Peyer's patch (tissue), 4 donors: ENCODE results near the gene AGMO. TPM values are rescaled to one million over a fixed set of nuclear protein-coding genes. Genes with fewer than 3 reads are reported as not detected.

Source experiments
- DNase-seq, 3 donors: peaks; one replicate each; pipeline ENCODE4 v3.0.0-alpha.2; 2017 to 2019
- H3K27ac ChIP-seq, 4 donors: fragments of 200-600 bp; sonication (generic); one replicate each; pipeline ENCODE4 v1.5.1; 2016 to 2019
- H3K27me3 ChIP-seq, 2 donors: fragments of 200-600 bp; sonication (generic); one replicate each; pipeline ENCODE4 v1.5.1; 2019
- H3K36me3 ChIP-seq, 3 donors: fragments of 200-600 bp; sonication (generic); one replicate each; pipeline ENCODE4 v1.5.1; 2016 to 2019
- H3K4me1 ChIP-seq, 4 donors: fragments of 200-600 bp; sonication (generic); one replicate each; pipeline ENCODE4 v1.5.1; 2016 to 2019
- H3K4me3 ChIP-seq, 4 donors: fragments of 200-600 bp; sonication (generic); 1 replicate in 3 of 4; 2 replicates in 1 of 4; pipeline ENCODE4 v1.5.1; 2016 to 2019; ENCODE audit warnings: mild to moderate bottlenecking in 1 of 4
- H3K9me3 ChIP-seq, 4 donors: fragments of 200-600 bp; sonication (generic); one replicate each; pipeline ENCODE4 v1.5.1; 2016 to 2019; ENCODE audit warnings: mild to moderate bottlenecking in 1 of 4
- POLR2A ChIP-seq, 2 donors: fragments of 450-650 bp; IDR thresholded peaks; one replicate each; pipeline ENCODE4 v1.5.1; 2017; ENCODE audit warnings: antibody characterized with exemption in 2 of 2, mild to moderate bottlenecking in 2 of 2, moderate library complexity in 2 of 2
- total RNA-seq, 4 donors: library from RNA; depleted of rRNA; stranded (reverse); fragments of >200 nt; gene quantifications; one replicate each; pipeline ENCODE4 v1.1.0, GENCODE V29; 2016
- TF ChIP-seq, protein P1 (sequence below), 6 experiments: fragments of 450-650 bp in 4 of 6; fragments of 200-600 bp in 2 of 6; sonication (generic) in 1 of 6; IDR thresholded peaks; one replicate each; pipeline ENCODE4 v1.5.1; 2017 to 2019; ENCODE audit warnings: antibody characterized with exemption in 6 of 6, mild to moderate bottlenecking in 3 of 6, moderate library complexity in 1 of 6

The AGMO gene
- total RNA-seq, 4 donors from 2014 or later: 0.83 to 25.7 (median 15.8) TPM

DNA sequence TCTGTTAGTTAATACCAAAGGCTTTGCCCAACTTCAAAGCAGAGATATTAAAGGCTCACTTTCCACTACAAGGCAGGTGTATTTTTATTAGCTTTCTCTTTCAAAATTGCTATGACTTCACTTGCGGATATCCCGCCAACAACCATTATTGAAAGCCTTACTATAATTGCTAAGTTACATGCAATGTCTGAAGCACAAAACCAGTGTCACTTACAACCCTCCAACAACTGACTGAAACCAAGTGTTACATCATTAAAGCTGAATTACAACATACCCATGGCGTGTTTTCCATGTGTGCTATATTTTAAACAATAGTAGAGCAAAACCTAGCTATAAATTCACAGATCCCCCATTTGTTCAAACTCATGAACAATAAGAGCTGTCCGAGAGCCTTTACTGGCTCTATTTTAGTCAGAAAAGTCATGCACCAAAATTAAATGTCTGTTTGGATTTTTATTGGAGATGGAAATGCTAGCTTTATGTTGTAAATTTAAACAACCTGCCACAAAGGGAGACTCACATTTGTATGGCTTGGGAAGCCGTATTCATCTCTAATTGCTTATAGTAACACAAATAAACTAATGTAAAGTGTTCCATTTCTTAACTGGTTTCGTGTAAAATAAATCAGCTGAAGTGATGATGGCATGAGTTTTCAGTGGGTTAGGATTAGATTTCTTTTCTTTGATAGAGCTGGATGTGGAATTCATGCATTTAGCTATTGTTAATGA, 227.1 kb downstream of the AGMO start:
- no peaks in the 10 kb centered on the region for H3K27me3 ChIP-seq
- no peak for TF ChIP-seq POLR2A (IDR thresholded peaks at IDR 0.05)
- TF ChIP-seq, protein P1, sequence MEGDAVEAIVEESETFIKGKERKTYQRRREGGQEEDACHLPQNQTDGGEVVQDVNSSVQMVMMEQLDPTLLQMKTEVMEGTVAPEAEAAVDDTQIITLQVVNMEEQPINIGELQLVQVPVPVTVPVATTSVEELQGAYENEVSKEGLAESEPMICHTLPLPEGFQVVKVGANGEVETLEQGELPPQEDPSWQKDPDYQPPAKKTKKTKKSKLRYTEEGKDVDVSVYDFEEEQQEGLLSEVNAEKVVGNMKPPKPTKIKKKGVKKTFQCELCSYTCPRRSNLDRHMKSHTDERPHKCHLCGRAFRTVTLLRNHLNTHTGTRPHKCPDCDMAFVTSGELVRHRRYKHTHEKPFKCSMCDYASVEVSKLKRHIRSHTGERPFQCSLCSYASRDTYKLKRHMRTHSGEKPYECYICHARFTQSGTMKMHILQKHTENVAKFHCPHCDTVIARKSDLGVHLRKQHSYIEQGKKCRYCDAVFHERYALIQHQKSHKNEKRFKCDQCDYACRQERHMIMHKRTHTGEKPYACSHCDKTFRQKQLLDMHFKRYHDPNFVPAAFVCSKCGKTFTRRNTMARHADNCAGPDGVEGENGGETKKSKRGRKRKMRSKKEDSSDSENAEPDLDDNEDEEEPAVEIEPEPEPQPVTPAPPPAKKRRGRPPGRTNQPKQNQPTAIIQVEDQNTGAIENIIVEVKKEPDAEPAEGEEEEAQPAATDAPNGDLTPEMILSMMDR (IDR thresholded peaks at IDR 0.05): no peak
- H3K36me3 ChIP-seq: no peaks in the 10 kb centered on the region
- no peak for DNase-seq
- H3K27ac ChIP-seq: no peak overlapping the region
- H3K4me3 ChIP-seq: no peak overlapping the region
- H3K4me1 ChIP-seq: no peaks in the 10 kb centered on the region
- H3K9me3 ChIP-seq: no peaks in the 10 kb centered on the region

DNA sequence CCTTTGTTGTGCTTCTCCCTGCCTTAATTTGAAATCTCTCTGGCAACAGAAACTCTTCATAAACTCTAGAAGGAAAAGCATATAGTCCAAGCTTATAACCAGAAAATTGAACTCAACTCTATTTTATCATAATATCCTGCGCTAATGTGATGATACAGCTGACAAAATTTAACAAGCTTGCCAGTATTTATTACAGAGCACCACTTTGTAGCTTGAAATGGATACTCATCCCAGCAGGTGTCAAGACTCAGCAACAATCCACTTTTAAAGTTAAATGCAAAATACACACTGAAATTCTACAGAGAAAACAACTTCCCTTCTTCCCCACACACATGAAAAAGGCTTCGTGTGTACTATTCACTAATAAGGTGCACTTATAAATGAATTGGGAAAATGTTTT, 228.9 kb downstream of the AGMO start:
- TF ChIP-seq POLR2A (IDR thresholded peaks at IDR 0.05): no peak
- TF ChIP-seq, protein P1 (IDR thresholded peaks at IDR 0.05): no peak
- Histone ChIP-seq H3K27ac (no peak overlapping the region), H3K4me1 (no peaks in the 10 kb centered on the region), H3K9me3 (no peaks in the 10 kb centered on the region), H3K27me3 (no peaks in the 10 kb centered on the region), H3K36me3 (no peaks in the 10 kb centered on the region), H3K4me3 (no peak overlapping the region)
- DNase-seq: no peak

DNA sequence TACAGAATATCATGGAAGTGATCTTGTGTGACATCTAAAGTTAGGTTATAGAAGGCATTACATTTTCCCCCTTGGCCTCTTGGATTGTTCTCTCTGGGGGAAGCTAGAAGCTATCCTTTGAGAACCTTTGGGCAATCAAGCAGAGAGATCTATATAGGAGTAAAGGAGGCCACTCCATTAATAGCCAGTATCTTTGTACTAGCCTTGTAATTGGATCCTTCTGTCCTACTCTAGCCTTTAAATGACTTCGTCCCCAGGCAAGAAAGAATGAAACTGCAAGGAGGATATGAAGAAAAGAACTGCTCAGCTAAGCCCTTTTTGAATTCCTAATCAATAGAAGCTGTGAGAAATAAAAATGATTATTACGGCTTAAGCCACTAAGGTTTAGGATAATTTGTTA, 230.9 kb downstream of the AGMO start:
- TF ChIP-seq, protein P1 (IDR thresholded peaks at IDR 0.05): no peak
- no peak for TF ChIP-seq POLR2A (IDR thresholded peaks at IDR 0.05)

DNA sequence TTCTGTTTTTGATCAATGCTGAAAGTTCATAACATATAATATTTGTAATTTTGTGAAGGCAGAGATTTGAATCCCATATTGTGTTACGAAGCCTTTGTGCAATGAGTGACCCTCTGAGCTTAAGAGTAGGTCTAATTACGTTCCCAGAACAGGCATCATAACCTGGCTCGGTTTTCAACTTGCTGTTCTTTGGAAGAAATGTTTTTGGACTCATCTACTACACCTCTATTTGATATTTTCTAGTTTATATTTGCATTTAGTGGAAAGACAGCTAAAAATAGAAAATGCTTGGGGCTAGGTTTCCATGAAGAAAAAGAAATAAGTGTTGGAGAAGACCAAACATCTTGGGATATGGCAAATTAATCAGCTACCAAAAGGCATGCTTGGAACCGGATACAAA, 234.8 kb downstream of the AGMO start:
- H3K27me3 ChIP-seq: no peaks in the 10 kb centered on the region
- no peaks in the 10 kb centered on the region for H3K4me1 ChIP-seq
- no peak for TF ChIP-seq POLR2A (IDR thresholded peaks at IDR 0.05)
- TF ChIP-seq, protein P1 (IDR thresholded peaks at IDR 0.05): no peak
- H3K36me3 ChIP-seq: no peaks in the 10 kb centered on the region
- DNase-seq: no peak
- no peak overlapping the region for H3K4me3 ChIP-seq
- H3K9me3 ChIP-seq: no peaks in the 10 kb centered on the region
- no peak overlapping the region for H3K27ac ChIP-seq

More for the DNA sequence above, 230.9 kb downstream of the AGMO start:
- Histone ChIP-seq H3K27me3 (no peaks in the 10 kb centered on the region), H3K27ac (no peak overlapping the region), H3K36me3 (no peaks in the 10 kb centered on the region), H3K9me3 (no peaks in the 10 kb centered on the region), H3K4me3 (no peak overlapping the region), H3K4me1 (no peaks in the 10 kb centered on the region)
- DNase-seq: no peak

DNA sequence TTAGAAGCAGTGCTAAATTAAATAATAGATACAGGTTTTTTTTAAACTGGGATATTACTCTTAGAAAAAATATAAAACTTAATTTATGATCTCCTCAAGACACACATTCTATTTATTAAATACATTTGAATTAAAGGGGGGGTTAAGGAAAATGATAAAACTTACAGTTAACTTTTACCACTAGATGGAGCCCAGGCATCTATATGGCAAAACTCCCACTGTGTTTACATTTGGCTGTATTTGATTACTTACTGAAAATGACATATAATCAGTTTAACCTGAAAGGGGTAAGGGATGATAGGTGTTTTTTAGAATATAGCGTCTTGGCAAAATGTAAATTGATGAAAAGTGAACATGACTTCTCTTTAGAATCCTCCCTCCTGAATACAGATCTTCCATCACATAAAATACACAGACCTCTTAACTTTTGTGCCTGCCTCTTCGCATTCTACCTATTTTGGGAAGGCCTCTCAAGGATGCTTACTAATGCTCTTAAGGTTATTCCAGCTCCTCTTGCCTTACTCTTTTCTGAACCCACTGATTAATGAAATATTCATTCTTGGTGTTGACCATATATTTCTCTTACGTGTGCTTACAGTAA, 235.7 kb downstream of the AGMO start:
- Histone ChIP-seq H3K27ac (no peak overlapping the region), H3K27me3 (no peaks in the 10 kb centered on the region), H3K36me3 (no peaks in the 10 kb centered on the region), H3K4me1 (no peaks in the 10 kb centered on the region), H3K4me3 (no peak overlapping the region), H3K9me3 (no peaks in the 10 kb centered on the region)
- no peak for TF ChIP-seq POLR2A (IDR thresholded peaks at IDR 0.05)
- TF ChIP-seq, protein P1 (IDR thresholded peaks at IDR 0.05): peak in 4 of 6 experiments; percentile 34 to 54 (median 48)
- DNase-seq: no peak
